ENCODE data around the gene ARL11.
"Not testable (repeated sequence)": the region's sequence is repeated elsewhere in the genome, so short reads cannot be mapped to it uniquely, and the experiment has no call there.

ARL11 gene

DNA sequence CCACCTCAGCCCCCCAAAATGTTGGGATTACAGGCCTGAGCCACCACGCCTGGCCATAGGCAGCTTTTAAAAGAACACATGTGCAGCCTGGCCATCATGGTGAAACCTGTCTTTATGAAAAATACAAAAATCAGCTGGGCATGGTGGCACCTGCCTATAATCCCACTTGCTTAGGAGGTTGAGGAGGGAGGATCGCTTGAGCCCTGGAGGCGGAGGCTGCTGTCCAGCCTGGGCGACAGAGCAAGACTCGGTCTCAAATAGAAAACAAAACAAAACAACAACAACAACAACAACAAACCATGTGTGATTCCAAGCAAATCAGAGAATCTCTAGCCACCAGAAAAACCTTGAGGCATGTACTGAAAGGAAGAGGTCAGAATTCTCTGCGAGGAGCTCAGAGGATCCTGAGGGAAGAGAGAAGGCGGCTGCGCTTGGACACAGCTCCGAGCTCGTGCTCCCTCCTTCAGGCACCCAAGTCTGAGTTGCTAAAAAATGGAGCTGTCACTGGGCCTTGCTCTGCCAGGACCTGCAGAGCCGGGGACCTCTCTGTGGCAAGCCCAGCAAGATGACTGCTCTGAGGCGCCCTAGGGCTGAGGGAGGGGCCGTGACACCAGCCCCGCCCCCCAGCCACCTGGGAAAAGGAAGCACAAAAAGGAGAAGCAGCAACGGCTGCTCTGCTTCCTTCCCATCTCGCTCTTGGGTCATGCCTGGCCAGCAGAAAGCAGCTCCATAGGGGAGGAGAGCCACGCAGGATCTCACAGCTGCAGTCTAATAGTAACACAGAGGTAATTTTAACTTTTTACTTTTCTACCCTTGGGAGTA lies at the start of gene ARL11:
ARL11 (plus strand) TSS at position 677 of the 822 bp plus-strand sequence. CDS start 1,941 bp downstream, outside the sequence.
- DNase-seq (ENCODE audit: low spot score): no peak

DNA sequence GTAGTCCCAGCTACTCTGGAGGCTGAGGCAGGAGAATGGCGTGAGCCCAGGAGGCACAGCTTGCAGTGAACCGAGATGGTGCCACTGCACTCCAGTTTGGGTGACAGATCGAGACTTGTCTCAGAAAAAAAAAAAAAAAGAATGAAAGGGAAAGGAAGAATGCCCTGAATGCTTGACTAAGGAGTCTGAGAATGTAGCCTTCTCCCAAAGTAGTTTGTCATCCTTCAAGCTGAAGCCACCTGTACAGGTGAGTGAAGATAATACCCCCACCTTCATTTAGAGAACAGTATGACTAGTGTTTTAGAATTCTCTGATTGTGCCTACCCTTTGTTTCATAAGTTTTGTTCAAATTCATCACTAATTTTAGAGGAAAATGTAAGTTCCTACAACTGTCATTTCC lies 48.8 kb upstream of the ARL11 start:
- DNase-seq (ENCODE audit: low spot score): no peak

DNA sequence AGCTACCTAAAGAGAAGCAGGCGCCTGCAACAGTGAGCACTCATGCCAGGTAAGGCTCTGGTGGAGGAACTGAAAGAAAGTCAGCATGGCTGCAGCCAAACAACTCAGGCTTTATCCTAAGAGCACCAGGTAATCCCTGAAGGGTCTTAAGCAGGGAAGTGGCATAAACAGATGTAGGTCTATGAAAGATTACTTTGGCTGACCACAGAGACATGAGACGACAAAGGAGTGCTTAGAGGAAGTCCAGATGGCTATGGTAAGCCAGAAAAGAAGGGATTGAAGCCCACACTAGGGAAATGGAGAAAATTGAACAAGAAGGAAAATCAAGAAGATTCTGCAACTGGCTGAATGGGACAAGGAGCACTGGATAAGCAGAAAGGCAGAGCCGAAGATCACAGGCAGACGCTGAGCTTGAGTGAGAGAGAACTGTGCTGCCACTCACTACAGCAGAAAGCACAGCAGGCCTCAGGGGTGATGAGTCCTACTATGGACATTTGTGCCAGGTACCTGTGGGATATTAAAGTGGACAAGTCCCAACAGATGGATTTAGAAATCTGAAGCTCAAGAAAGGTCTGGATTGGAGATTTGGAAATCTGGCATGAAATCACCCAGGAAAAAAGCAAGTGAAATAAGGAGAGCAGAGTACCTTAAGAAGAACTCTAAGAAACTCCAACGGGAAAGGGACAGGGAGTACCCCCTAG lies 47.2 kb upstream of the ARL11 start:
- DNase-seq (ENCODE audit: low spot score): no peak

DNA sequence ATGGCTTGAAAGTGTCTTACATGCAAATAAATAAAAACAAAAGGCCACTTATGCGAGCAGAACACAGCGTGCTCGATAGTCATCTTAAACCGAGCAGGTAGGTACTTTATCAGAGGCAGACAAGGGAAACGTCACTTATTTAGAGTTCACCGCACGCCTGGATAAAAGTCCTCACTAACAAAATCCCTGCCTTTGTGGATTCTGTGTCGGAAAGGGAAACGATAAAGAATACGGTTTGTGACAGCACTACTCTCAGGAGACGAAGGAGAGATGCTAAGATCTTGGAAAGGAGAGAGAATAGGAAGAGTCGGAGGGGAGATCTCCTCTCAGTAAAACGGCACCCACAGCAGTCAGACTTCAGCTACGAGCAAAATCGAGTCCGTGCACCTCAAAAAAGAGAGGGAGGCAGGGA lies 43.5 kb upstream of the ARL11 start:
- peak; percentile 20 for DNase-seq (ENCODE audit: low spot score)

DNA sequence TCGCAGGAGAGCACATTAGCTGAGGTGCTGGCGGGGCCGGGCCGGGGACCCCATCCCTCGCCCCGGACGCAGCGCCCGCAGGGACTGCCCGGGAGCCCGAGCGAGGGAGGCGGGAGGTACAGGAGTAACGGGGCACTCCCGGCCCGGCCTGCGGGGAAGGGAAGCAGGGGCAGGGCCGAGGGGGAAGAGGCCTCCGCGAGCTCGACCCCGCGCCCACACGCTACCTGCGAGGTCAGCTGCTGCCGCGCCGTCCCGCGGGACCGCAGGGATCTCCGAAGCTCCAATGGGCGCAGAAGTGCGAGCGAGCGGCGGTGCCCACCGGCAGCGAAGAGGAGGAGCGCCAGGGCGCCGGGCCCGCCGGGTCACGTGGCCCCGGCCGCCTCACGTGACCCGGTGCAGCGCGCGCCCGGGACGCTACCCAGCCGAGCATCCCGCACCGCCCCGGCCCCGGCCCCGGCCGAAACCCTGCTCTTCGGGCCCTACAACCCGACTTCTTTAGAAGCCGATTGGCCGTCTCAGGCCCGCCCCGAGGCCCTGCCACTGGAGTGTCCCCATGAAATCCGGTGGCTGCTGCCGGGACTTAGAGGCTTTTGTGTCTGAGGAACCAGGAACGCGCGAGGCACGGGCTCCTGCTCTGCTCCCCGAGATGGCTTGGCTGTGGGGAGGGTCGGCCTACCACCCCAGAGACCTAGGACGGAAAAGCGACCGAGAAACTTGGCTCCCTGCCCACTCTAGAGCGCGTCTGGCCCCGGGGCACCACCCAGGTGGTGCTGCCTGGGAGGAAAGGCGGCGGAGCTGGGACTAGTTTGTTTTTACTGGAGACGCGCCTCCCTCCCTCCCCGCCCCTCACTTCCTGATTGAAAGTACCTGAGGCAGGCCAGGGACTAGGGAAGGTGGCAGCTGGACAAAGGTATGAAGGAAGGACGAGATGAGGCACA lies 42.8 kb upstream of the ARL11 start, which contains the start of gene RCBTB1:
RCBTB1 (minus strand) TSS at position 339 of the 938 bp plus-strand sequence. CDS start 18,279 bp downstream, outside the sequence.
- DNase-seq (ENCODE audit: low spot score): peak; percentile 77

DNA sequence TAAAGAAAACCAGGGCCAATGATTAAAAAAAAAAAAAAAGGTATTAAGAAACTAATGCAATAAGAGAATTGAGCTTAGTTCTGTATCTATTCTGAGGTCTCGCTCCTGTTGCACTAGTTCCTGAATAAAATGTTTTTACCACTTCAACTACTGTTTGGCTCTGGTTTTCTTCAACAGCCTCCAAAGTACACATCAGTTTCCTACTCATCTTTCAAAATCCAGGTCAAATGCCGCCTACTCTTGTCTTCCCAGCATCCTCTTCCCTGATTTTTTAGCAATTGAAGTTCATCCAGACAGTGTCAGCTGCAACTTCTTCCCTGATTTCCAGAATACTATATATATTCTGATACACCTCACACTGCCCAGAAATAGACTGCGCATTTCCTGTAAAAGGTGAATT lies 41.6 kb upstream of the ARL11 start:
- DNase-seq (ENCODE audit: low spot score): no peak

DNA sequence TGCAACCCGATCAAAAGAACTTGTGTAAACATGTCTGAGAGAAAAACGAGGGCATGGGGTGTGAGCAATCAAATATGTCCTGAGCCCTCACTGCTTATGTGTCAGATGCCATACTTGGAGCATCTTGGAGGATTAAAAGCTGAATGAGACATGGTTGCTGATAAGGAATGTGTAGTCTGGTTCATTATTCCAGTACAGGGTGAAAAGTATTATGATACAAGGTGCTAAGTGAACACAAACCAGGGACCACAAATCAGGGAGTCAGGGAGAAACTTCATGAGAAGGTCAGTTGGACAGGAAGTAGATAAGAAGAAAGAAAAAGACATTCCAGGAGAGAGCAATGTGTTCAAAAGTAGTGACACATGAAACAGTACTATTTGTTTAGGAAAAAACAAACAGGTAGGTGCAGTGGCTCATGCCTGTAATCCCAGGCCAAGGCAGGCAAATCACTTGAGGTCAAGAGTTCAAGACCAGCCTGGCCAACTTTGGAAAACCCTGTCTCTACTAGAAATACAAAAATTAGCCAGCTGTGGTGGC lies 40.9 kb upstream of the ARL11 start:
- no peak for DNase-seq (ENCODE audit: low spot score)

DNA sequence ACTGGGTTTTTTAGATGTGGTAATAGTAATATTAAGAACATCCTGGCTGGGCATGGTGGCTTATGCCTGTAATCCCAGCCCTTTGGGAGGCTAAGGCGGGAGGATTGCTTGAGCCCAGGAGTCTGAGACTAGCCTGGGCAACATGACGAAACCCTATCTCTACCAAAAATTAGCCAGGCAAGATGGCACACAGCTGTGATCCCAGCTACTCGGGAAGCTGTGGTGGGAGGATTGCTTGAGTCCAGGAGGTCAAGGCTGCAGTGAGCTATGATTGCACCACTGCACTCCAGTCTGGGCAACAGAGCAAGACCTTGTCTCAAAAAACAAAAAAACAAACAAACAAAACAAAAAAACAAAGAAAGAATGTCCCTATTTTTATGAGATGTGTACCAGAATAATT lies 37.6 kb upstream of the ARL11 start:
- not testable (repeated sequence) for DNase-seq (ENCODE audit: low spot score)

DNA sequence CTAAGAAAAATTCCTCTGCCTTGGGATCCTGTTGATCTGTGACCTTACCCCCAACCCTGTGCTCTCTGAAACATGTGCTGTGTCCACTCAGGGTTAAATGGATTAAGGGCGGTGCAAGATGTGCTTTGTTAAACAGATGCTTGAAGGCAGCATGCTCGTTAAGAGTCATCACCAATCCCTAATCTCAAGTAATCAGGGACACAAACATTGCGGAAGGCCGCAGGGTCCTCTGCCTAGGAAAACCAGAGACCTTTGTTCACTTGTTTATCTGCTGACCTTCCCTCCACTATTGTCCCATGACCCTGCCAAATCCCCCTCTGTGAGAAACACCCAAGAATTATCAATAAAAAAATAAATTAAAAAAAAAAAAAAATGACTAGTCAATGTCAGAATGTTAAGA lies 34.4 kb upstream of the ARL11 start:
- DNase-seq (ENCODE audit: low spot score): not testable (repeated sequence)

DNA sequence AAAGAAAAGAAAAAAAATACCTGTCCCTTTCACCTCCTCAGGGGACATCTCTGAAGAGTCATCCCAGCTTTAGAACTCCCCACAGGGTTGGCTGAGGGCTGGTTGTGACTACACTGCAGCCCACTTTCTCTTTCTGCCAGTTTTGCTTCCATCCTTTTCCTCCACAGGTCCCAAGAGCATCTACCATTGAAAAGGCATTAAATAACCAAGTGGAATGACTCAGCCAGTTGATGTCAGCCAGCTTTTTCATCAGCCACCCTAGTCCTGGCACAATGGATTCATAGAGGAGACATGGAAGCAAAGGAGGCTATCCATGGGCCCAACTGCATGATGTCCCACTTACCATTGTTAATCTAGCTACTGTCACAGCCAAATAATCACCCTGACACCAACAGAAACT lies 33.7 kb upstream of the ARL11 start:
- DNase-seq (ENCODE audit: low spot score): no peak

DNA sequence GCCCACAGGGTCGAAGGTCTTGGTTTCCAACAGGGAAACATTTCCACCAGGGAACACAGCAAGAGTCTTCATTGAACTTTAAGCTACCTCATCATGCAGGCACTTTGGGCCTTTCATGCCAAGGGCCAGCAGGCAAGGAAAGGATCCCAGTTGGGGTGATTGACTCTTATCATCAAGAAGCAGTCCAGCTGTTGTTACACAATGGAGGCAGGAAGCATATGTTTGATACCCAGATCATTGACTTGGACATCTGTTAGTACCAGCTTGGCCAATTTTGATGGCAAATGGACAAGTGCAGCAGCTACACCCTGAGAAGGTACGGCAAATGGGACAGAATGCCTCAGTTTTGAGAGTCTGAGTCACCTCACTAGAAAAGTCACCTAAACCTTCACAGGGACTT lies 32.1 kb upstream of the ARL11 start:
- DNase-seq (ENCODE audit: low spot score): no peak

DNA sequence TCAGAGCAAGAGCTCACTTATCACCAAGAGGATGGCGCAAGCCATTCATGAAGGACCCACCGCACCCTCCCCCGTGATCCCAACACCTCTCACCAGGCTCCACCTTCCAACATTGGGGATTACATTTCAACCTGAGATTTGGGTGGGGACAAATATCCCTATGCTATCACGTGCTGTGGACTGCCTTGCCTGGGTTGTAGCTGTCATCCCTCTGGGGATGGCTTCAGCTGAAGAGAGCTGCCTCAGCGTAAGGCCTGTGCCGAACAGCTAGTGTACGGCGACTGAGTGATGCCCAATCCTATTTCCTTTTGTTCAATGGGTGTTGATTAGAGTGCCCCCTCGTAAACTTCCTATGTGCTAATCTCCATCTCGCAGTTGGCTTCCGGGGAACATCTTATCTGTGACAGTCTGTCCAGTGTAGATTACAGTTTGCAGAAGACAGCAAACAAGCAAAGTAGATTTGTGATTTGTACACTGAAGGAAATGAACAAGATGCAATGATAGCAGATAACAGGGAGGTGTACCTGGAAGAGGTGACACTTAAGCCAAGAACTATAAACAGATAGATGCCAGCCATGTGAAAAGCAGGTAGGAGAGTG lies 31.2 kb upstream of the ARL11 start:
- no peak for DNase-seq (ENCODE audit: low spot score)

DNA sequence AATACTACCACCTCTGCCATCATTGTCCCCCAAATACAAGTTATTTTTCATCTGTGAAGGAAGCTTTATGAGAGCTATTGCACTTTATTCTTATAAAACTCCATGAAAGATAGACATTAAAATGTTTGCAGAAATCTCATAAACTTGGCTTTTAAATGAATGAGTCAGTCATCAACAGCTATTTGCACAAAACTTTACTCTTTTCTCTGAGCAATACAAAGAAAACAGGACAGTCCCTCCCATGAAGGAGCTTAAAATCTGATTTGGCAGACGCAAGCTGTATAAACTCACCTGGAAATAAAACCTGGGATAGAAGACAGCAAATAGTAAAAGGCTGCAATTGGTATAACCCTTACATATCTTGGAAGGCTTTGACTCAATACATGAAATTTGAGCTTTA lies 26.3 kb upstream of the ARL11 start:
- DNase-seq (ENCODE audit: low spot score): no peak

DNA sequence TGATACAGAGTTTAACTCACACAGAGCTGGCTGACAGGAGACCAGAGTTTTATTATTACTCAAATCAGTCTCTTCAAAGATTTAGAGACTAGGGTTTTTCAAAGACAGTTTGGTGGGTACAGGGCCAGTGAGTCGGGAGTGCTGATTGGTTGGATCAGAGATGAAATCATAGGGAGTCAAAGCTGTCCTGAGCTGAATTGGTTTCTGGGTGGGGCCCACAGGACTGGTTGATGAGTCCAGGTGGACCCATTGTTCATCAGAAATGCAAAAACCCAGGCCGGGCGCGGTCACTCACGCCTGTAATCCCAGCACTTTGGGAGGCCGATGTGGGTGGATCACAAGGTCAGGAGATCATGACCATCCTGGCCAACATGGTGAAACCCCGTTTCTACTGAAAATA lies 25.7 kb upstream of the ARL11 start:
- not testable (repeated sequence) for DNase-seq (ENCODE audit: low spot score)

DNA sequence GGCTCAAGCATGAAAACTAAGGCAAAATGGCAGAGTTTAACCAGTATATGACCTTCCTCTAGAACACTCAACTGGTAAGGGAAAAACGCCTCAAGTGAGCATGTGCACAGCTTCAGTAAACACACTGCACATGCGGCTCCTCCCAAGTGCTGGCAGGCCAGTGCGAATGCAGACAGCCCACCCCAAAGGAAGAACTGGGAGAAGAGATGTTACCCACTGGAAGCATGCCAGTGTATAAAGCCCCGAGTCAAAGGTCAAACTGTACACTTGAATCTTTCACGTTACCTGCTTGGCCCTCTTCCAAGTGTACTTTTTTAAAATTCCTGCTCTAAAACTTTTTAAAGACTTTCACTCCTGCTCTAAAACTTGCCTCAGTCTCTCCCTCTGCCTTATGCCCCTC lies 23.7 kb upstream of the ARL11 start:
- no peak for DNase-seq (ENCODE audit: low spot score)

DNA sequence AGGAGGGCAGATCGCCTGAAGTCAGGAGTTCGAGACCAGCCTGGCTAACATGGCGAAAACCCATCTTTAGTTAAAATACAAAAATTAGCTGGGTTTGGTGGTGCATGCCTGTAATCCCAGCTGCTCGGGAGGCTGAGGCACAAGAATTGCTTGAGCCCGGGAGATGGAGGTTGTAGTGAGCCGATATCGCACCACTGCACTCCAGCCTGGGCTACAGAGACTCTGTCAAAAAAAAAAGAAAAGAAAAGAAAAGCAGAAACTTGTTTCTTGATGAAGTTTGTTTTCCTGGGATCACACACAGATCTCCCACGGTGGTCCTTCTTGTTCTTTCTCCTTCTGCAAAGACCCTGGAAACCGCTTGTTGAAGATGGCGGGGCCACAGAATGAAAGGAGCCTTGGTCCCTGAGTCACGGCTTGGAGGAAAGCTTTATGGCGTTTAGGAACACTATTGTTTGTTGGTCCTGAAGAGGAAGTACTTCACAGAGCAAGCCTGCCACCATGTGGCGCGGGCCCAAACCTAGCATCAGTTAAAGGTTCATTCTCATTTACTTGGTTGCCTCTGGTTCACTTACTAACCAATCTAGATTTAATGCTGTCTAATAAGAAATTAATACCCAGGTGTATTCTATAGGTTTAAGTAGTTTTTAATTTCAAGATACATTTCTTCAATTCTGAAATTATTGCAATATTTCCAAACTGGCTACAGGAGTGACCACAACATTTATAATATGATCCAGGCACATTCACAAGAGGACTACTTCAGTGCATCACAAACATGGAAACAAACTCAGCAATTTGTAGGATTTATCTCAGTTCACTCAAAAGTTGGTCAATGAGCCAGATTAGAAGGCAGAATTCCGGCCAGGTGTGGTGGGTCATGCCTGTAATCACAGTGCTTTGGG lies 21.3 kb upstream of the ARL11 start:
- peak; percentile 88 for DNase-seq (ENCODE audit: low spot score)

DNA sequence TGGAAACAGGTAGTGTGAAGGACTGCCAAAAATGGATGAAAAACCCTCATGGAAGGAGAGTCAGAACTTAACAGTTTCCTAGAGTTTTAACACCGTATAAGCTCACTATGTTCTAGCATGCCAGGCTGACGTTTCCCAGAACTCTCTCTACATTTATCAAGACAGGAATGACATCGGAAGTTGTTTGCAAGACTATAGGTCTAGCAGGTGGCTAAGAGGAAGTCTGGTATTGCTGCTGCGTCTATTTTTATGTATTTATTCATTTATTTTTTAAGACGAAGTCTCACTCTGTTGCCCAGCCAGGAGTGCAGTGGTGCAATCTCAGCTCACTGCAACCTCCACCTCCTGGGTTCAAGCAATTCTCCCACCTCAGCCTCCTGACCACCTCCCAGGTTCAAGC lies 20.5 kb upstream of the ARL11 start:
- no peak for DNase-seq (ENCODE audit: low spot score)

DNA sequence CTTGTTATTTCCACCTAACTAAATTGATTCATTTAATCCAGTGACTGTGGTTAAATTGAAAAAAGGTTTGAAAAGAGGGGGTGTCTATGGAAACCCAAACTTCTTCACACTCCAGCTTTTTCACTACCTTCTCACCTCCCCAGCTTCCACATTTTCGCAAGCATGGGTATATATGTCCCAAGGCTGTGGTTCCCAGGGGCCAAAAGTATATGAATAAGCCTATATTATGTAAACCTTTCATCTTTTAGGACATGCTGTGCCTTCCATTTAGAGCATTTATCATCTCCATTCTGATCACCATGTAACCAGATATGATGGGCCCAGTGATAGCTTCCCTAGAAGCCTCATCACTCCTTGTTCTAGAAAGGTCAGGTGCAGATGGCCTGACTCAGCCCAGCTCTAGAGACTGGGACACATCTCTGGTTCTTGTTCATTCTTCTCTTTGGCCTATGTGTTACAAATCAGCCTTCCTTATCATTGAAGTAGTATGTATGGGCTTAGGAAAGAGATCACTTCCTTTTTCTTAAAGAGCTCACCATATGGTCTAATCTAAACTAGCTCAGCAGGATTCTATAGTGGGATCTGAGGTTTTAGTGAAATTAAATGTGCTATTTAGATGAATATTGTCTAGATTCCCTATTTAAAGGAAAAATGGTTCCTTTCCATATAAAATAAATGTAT lies 19.5 kb upstream of the ARL11 start:
- no peak for DNase-seq (ENCODE audit: low spot score)

DNA sequence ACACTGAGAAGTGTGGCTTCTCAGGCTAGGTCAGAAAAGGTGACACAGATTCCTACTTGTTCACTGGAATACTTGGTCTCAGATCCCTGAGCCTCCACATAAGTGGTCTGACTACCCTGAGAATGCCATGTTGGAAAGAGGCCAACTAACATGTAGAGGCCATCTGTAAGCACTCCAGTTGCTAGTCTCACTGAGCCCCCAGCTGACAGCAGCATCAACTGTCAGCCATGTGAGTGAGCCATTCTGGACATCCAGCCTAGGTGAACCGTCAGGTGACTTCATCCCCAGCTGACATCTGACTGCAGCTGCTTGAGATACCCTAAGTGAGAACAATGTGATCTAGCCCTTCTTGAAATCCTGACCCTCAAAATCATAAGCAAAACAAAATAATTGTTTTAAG lies 18.1 kb upstream of the ARL11 start:
- peak; percentile 8 for DNase-seq (ENCODE audit: low spot score)

DNA sequence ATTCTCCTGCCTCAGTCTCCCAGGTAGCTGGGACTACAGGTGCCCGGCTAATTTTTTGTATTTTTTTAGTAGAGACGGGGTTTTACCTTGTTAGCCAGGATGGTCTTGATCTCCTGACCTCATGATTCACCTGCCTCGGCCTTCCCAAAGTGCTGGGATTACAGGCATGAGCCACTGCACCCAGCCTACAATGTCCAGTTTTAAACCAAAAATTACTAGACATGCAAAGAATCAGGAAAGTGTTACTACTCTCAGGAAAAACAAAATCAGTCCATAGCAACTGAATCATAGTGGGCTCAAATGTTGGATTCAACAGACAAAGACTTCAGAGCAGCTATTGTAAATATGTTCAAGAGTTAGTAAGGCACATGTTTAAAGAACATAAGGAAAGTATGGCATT lies 16.3 kb upstream of the ARL11 start:
- not testable (repeated sequence) for DNase-seq (ENCODE audit: low spot score)

Data from kidney tubule cell (primary cell).